NCI-H187 (cell line): ENCODE measurements around the gene TCAIM.
"Not testable (repeated sequence)": the region's sequence is repeated elsewhere in the genome, so short reads cannot be mapped to it uniquely, and the experiment has no call there.

Source experiments
- DNase-seq, 2 experiments: peaks; one replicate each; lab custom pipeline; 2025; lab: John Stamatoyannopoulos, UW

The TCAIM gene

DNA sequence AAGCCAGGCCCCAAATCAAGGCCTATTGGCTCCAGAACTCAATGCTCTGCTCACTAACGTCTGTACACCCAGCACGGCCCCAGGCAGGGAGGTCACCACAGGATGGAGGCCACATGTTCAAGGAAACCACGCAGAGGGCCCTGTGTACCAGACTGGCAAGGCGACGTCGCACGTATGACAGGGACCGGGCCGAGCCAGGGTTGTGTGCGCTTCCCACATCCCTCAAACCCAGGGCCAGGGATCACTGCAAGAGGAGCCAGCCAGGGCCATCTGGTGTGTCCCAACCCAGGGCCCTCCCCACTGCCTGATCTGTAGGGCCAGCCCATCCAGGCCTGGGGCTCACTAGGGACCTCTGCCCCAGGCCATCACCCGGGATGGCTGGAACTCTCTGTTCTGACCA is 76.9 kb downstream of the TCAIM start:
- no peak for DNase-seq

- no peak for DNase-seq
Measured at GRCh38 chr3:44416031-44417030, 77.8 kb downstream of the TCAIM start.

GRCh38 chr3:44418118-44418517 is 79.6 kb downstream of the TCAIM start:
- DNase-seq: not testable (repeated sequence)

DNA sequence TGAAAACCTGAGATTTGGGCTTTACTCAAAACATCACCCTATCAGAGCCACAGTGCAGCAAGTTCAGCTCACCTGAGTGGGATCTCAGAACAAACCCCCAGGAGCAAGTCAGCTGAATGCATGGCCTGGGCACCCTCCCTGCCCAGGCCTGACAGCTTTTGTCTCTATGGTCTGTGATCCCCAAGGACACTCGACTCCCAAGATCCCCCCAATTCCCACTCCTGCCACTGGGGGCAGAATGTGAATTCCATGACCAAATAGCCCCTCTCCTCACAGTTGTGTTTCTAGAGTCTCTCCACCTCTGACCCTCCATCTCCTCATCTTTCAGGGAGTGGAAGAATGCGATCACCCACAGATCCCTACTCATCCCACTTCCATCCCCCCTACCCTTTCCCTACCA is 80.0 kb downstream of the TCAIM start:
- no peak for DNase-seq

DNA sequence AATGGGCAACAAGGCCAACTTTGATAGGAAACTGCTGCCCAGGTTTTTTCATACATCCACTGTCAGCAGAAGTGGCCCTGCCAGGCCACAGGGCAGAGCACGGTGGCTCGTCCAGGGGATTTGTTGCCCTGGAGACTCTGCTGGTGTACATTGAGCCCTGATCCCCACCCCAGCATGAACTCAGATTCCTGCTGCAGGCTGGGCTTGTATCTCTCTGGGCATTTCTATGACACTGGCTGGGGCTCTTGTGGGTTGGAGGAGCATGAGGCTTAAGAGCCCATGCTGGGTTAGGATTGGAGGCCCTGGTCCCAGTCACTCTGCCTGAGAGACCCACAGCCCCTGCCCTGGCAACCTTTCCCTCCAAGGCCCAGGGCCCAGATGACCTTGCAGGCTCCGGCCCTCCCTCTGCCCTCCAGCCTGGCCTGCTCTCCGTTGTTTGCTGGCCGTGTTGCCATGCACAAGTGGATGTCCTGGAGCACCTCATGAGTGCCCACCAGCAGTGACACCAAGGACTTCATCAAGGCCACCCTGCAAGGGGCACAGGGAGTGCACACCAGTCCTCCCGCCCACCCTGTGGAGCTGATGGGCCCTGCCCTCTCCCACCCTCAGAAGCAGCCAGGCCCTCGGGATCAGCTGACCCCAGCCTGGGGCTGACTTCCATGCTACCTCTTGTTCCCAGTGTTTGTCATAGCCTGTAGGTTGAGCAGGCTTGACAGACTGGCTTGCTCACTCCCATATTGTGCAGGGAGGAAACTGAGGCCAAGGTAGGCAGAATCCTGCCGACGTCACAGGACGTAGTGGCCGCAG is 80.8 kb downstream of the TCAIM start:
- DNase-seq: no peak

DNA sequence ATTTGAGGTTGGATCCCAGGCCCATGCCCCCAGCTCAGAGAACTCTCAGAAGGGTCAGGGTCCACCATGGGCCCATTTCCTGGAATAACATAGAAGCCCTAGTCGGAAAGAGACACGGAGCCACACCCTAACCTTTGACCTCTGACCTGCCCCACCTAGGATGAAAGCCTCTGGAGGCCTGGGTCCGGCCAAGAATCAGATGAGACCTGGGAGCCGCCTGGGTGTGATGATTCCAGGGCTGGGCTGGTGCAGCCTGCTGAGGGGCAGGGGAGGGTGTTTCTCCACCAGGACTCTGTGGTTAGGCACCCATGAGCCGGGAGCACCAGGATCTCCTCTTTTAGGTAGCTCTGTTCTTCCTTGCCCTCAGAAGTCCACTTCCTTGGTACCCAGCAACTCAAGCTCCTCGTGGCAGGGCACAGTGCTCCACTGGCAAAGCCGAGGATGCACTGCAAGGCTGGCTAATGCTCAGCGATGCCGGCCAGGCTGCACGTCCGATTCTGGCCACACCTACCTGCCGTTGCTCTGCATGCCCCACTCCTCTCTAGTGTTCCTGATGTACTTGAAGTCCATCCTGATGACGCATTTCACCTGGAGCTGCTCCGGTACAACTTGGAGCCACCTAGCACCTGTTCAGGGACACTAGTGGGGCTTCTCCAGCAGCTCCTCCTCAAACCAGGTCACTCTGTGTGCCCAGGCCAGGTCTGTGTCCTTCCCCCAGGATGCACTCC is 81.5 kb downstream of the TCAIM start:
- DNase-seq: no peak

GRCh38 chr3:44420676-44421075 is 82.1 kb downstream of the TCAIM start:
- no peak for DNase-seq

GRCh38 chr3:44421280-44421679 is 82.7 kb downstream of the TCAIM start:
- no peak for DNase-seq

DNA sequence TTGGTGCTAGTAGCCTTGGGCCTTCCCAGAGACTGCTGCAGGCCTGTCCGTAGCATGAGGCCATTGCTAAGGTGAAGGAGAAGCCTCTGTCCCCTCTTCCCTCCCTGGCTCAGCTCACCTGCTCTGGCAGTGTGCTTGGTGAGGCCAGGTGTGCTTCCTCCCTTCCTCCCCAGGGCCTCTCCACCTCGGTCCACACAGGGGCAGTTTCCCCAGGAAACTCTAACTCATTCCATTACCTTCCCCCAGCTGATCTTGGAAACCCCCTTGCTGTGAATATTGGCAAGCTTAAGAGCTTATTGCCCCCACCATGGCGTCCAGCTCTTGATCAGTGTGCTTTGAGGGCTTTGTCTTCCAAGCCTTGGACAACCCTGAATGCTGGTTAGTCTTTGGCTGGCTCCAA is 86.2 kb downstream of the TCAIM start:
- DNase-seq: no peak

DNA sequence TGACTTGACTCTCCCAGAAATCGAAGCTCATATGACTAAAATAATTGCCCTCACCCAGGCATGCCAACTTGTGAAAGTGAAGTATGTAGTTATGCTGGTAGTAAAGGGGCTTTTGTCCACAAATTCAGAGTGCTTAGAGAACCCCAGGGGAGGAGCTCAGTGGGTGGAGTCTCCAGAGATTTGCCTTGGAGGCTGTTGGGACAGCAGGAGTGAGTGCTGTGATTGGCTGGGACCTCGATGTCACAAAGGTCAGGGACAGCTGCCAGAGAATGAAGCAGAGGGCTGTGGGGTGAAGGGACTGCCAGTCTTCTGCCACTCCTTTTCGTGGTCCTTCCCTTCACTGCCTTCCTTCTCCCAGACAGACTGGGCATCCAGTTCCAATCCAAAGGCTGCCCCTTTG is 89.1 kb downstream of the TCAIM start:
- DNase-seq: no peak

DNA sequence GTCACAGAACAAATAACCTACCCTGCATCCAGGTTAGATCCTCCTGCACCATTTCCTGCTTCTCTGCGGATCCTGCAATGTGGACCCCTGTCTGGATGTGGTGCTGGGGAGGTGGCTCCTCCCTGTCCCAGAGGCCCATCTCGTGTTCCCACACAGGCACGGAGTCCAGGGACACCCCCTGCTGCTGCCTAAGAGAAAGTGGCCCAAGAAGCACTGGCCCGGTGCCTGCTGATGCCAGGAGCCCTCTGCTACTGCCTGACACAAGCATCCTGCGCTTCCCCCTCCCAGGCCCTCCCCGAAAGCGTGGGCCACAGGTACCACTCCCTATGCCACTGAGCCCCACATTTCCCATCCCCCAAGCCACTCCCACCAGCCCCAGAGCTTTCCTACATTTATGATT is 90.3 kb downstream of the TCAIM start:
- DNase-seq: no peak

DNA sequence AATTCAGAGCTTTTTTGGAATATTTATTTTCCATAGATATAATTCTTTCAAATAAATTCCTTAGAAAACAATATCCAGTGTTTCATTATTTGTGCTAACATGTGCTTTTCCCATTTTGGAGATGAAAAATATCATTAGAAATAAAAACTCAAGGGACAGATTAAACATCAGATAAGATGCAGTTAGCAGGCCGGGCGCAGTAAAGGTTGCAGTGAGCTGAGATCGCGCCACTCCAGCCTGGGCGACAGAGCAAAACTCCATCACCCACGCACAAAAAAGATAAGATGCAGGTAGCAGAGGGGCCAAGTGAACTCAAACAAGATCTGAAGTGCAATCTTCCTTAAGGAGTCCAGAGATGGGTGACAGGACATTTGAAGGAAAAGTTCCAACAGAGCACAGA is 90.9 kb downstream of the TCAIM start:
- no peak for DNase-seq

DNA sequence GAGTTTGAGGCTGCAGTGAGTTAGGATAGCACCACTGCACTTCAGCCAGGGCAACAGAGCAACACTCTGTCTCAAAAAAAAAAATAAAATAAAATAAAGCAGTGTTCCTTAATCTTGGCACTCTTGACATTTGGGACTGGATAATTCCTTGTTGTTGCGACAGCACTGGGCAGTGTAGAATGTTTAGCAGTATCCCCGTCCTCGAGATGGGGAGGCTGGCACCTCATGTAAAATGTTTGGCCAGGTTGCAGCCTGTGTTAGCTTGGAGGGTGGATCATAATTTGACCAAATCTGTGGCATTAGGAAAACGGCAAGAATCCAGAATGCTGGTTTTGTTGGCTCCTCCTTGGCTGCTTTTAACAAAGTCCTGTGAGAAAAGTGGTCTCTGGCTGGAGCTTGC is 91.9 kb downstream of the TCAIM start:
- no peak for DNase-seq

- no peak for DNase-seq
Measured at GRCh38 chr3:44434834-44435510, 96.4 kb downstream of the TCAIM start.

GRCh38 chr3:44436181-44436580 is 97.6 kb downstream of the TCAIM start:
- DNase-seq: no peak

DNA sequence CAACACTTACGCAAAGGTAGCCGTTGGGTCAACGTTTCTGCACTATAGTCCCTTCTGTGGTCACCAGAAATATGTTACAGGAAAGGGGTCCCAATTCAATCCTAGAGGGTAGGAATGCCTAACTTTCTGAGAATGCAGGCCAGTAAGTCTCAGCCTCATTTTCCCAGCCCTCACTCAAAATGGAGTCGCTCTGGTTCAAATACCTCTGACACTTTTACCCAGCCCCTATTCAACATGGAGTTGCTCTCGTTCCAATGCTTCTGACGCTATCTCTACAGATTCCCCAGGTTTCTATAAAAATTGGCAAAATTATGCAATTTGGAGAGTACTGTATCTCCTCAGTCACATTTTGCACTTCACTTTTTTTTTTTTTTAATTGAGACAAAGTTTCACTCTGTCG is 99.2 kb downstream of the TCAIM start:
- no peak for DNase-seq

DNA sequence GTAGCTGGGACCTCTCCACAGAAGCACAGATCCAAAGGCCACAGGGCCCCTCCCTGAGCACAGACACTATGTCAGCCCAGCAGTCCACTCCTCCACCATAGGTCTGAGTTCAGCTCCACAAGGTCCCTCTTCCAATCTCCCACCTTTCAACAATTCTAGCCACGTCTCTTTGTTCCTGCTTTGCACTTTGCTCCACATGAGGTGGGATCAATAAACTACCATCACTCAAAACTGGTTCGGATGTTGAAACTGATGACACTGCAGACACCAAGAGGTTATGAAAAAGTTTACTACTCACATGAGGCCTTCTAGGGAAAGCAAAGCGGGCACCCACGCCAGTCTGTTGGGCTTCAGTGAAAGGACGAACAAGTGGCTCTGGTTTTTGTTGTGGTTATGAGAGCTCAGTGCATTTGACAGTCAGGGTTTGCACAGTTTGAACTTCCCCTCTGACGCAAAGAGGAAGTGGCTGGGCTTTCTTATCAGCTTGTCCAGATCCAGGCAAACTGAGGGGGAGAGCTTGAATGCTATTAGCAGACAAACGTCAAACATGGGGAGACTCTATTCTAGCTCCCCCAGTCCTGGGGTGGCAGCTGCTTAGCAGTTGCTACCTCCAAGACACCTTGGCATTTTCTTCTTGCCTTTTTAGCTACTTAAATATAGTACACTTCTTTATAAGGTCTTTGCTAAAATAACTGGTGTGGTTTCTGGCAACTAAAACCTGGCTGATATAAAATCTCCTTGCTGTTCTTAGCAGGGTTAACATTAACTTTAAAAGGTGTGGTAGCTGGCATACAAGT is 101.1 kb downstream of the TCAIM start:
- no peak for DNase-seq

DNA sequence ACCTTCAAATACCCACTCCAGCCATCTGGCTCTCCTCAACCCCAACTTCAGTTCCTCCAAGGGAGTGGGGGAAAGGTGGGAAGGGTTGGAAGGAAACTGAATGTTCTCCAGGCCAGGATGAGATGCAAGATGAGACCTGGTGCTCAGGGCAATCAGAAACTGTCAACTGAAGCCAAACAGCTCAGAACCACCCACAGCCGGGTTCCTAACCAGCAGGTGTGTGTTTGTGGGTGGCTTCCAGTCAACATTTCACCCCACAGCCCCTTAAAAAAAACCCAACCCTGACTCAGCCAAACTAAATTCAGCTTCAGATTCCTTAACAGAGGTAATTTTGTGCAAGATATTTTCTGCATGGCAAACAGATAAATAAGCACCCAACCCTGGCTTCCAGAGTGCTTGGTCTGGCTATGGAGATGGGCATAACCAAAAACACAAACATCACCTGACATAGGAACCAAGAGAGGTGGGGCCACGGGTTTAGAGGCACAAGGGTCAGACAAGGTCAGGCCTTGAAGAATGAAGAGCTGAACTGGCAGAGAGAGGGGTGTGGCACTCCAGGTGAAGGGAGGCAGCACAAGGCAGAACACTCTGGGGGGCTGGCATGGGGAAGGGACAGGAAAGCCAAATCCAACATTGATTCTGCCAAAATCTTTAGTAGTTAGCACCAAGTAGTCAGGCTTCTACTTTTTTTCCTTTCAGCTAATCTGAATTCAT is 104.2 kb downstream of the TCAIM start:
- no peak for DNase-seq

- DNase-seq: no peak
Measured at GRCh38 chr3:44444437-44444836, 105.9 kb downstream of the TCAIM start.
